Kidney (tissue), 14 donors: Measurements from ENCODE around the gene TCHH. TPM values are rescaled to one million over a fixed set of nuclear protein-coding genes. Genes with fewer than 3 reads are reported as not detected.

Experiments
- DNase-seq, 5 donors: peaks; one replicate each; pipeline ENCODE4 v3.0.0-alpha.2; 2013 to 2020
- FAIRE-seq: peaks from 2 replicates; lab custom pipeline; 2012; peaks lifted over from hg19 to GRCh38; lab: Jason Lieb, UNC
- H3K27ac ChIP-seq, 2 donors: one replicate each; pipeline ENCODE4 v1.7.0; 2013; ENCODE audit warnings: low read depth in 2 of 2, low read length in 2 of 2, inconsistent platforms in 1 of 2
- H3K27me3 ChIP-seq: one replicate; pipeline ENCODE4 v1.7.1; 2013; ENCODE audit warnings: low read length, inconsistent platforms; ENCODE audit not compliant: control insufficient read depth, insufficient read depth
- H3K36me3 ChIP-seq, 3 donors: one replicate each; pipeline versions ENCODE4 v1.7.0 to v1.7.1; 2013; ENCODE audit warnings: low read length in 3 of 3, control low read depth in 1 of 3, inconsistent platforms in 1 of 3; ENCODE audit not compliant: insufficient read depth in 3 of 3, control insufficient read depth in 2 of 3
- H3K4me1 ChIP-seq, 3 donors: one replicate each; pipeline versions ENCODE4 v1.7.0 to v1.7.1; 2013; ENCODE audit warnings: low read length in 3 of 3, inconsistent platforms in 1 of 3, low read depth in 1 of 3; ENCODE audit not compliant: control insufficient read depth in 2 of 3, insufficient read depth in 2 of 3
- H3K4me3 ChIP-seq, 3 donors: one replicate each; pipeline versions ENCODE4 v1.7.0 to v1.8.1; 2013; ENCODE audit warnings: low read length in 3 of 3, control low read depth in 1 of 3, inconsistent platforms in 1 of 3
- H3K9ac ChIP-seq, 3 donors: one replicate each; pipeline versions ENCODE4 v1.7.0 to v1.7.1; 2013; ENCODE audit warnings: low read length in 3 of 3, control low read depth in 1 of 3, inconsistent platforms in 1 of 3
- H3K9me3 ChIP-seq, 3 donors: one replicate each; pipeline versions ENCODE4 v1.7.0 to v1.7.1; 2013; ENCODE audit warnings: low read length in 3 of 3, control low read depth in 1 of 3, inconsistent platforms in 1 of 3; ENCODE audit not compliant: control insufficient read depth in 2 of 3, insufficient read depth in 1 of 3
- CTCF ChIP-seq: IDR thresholded peaks from 3 replicates; pipeline ENCODE4 v1.5.1; 2012; ENCODE audit warnings: mild to moderate bottlenecking, moderate library complexity, borderline replicate concordance; ENCODE audit not compliant: insufficient read depth; ENCODE audit errors: extremely low read depth
- intact Hi-C: fragments of 100-400 bp; cut with DNase I; formaldehyde crosslinking; loops from one replicate; pipeline ENCODE4 v1.11.1; 2022
- polyA plus RNA-seq: library from polyadenylated mRNA; stranded (reverse); fragments of 350-450 nt; fragmentation: Illumina TruSeq; extraction: RNeasy Lipid Tissue Mini Kit (QIAGEN cat#74804); gene quantifications from one replicate; pipeline ENCODE4 v1.2.3, GENCODE V29; 2014; ENCODE audit warnings: low read depth, low replicate concordance; ENCODE audit not compliant: insufficient read depth
- total RNA-seq: library from RNA; stranded (reverse); fragmentation: NEBNext Ultra II Directional; extraction: Animal tissue kit (Norgen Biotek cat#: 25700); gene quantifications from one replicate; pipeline ENCODE4 v1.2.1, GENCODE V29; 2021
- donor health status: control.
- donor health status: control.
- donor health status: control.
- donor health status: control.
- donor health status: control.
- donor health status: DM: yes; HTN: yes; CAD: no.
- donor health status: Normal renal cell carcinoma (clear cell type).

The TCHH gene
- total and polyA plus RNA-seq, 2 donors from 2014 or later = 0.13 TPM; not detected in 1

- Histone ChIP-seq H3K36me3 (no peaks in the 10 kb centered on the region), H3K9ac (no peak overlapping the region), H3K27ac (no peak overlapping the region), H3K9me3 (peaks cover 0 to 9% (median 0%) of the 10 kb centered on the region in 3 donors), H3K27me3 (no peaks in the 10 kb centered on the region), H3K4me1 (no peaks in the 10 kb centered on the region), H3K4me3 (no peak overlapping the region)
- DNase-seq (no peak), FAIRE-seq (no peak)
- intact Hi-C loops = no loop called here
- no peak for TF ChIP-seq CTCF
Observed at GRCh38 chr1:152143150-152143887, 28.1 kb upstream of the TCHH start.

- intact Hi-C loops = no loop called here
- Histone ChIP-seq H3K27me3 (no peaks in the 10 kb centered on the region), H3K27ac (no peak overlapping the region), H3K4me1 (no peaks in the 10 kb centered on the region), H3K9ac (no peak overlapping the region), H3K9me3 (no peaks in the 10 kb centered on the region), H3K36me3 (no peaks in the 10 kb centered on the region), H3K4me3 (no peak overlapping the region)
- FAIRE-seq (peak; percentile 6), DNase-seq (peak in 4 of 5 donors; percentile 30 to 86 (median 54))
- TF ChIP-seq CTCF = peak; percentile 84
Observed at GRCh38 chr1:152141971-152142584, 26.8 kb upstream of the TCHH start.

- no peaks in the 10 kb centered on the region for H3K36me3 ChIP-seq
- no peaks in the 10 kb centered on the region for H3K27me3 ChIP-seq
- intact Hi-C loops = no loop called here
- TF ChIP-seq CTCF = no peak
- no peaks in the 10 kb centered on the region for H3K9me3 ChIP-seq
- H3K4me1 ChIP-seq = no peaks in the 10 kb centered on the region
- no peak for FAIRE-seq
- H3K27ac ChIP-seq = no peak overlapping the region
- no peak for DNase-seq
- no peak overlapping the region for H3K9ac ChIP-seq
- H3K4me3 ChIP-seq = no peak overlapping the region
Observed at GRCh38 chr1:152137215-152137614, 22.0 kb upstream of the TCHH start.
